BE2C (cell line): ENCODE data around the gene DRC7.

ENCODE experiments used
- DNase-seq: peaks from one replicate; pipeline ENCODE4 v3.0.0-alpha.2; 2020
- H3K27me3 ChIP-seq: fragments of 250-450 bp; sonication (Bioruptor Pico); 2 replicates; pipeline ENCODE4 v1.5.1; 2020; ENCODE audit warnings: mild to moderate bottlenecking
- H3K36me3 ChIP-seq: fragments of 250-450 bp; sonication (Bioruptor Pico); 2 replicates; pipeline ENCODE4 v1.5.1; 2020; ENCODE audit warnings: mild to moderate bottlenecking
- H3K4me1 ChIP-seq: fragments of 250-450 bp; sonication (Bioruptor Pico); 2 replicates; pipeline ENCODE4 v1.5.1; 2020
- H3K4me3 ChIP-seq: 2 replicates; pipeline ENCODE4 v1.5.1; 2011; ENCODE audit warnings: low read depth, low read length
- H3K9me3 ChIP-seq: fragments of 250-450 bp; sonication (Bioruptor Pico); 2 replicates; pipeline ENCODE4 v1.5.1; 2020
- CTCF ChIP-seq: IDR thresholded peaks from 2 replicates; pipeline ENCODE4 v1.5.1; 2012; ENCODE audit warnings: mild to moderate bottlenecking, low read depth, low read length

Gene DRC7

DNA sequence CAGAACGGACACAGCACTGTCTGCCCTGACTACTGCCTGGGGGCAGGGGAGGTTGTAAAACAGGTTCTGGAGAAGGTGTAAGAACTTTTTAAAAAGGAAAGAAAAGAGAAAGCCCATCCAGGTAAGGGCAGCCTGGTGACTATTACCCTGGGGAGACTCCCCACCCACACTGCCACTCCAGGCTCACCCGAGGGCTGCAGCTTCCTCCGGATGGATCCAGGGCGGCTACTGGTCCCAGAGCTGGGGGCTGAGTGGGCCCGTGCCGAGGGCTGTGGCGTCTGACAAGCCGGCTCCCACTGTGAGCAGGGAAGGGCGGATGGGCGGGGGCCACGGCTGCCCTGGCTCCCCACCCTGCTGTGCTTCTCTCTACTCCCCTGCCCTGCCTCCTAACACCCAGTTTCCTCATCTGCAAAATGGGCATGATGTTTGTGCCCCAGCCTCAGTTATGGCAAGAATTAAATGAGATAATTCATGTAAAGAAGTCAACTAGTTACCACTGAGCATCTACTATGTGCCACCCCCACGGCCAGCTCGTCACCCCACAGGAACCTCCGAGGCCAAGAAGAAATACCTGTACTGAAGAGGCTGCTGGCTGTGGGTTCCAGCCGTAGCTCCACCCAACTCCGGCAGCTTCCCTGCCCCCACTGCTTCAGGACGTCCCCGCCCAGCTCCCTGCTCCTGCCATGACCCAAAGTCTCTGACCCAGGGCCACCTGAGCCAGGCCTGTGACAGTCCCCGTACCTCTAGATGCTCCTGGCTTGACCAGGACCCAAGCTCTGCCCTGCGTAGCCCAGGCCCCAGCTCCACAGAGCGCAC, 65.1 kb downstream of the DRC7 start:
- H3K4me1 ChIP-seq, result peaks cover 11% of the 10 kb centered on the region
- H3K4me3 ChIP-seq, result no peak overlapping the region
- H3K9me3 ChIP-seq, result no peaks in the 10 kb centered on the region
- peak; percentile 8 for DNase-seq
- TF ChIP-seq CTCF, result no peak
- peaks cover 14% of the 10 kb centered on the region for H3K36me3 ChIP-seq
- H3K27me3 ChIP-seq, result no peaks in the 10 kb centered on the region

DNA sequence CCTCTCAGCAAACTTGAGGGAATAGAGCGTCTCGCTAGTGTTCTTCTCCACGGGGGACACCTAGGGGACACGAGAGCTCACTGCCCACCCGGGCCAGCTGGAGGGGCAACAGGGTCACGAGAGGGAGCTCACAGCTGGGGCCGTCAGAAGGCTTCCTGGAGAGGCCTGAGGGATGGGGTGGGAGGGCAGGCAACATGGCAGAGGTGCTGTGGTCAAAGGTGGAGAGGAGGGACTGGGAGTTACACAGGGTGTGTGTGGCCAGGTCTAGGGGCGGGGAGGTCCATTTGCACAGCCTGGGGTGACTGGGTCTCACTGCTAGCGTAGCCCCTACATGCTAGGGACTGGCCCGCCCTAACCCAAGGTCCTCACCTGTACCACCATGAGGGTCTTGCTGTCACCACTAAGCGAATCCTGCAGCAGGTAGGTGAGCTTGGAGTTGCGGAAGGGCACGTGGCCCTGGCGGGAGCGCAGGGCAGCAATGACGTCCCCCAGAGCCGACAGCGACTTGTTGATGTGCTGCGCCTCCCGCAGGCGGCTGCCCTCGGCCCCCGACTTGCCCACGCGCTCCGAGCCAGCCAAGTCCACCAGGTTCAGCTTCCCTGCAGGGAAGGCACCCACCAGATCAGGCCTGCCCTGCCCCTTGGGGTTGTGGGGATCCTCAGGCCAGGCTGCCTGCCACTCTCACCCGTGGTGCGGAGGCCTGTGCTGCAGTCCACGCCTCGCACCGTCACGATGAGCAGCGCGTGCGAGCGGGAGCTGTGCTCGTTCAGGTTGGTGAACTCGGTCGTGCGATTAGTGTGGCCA, 66.0 kb downstream of the DRC7 start:
- no peak for TF ChIP-seq CTCF
- Histone ChIP-seq H3K36me3 (peaks cover 12% of the 10 kb centered on the region), H3K4me3 (no peak overlapping the region), H3K4me1 (peaks cover 16% of the 10 kb centered on the region), H3K27me3 (no peaks in the 10 kb centered on the region), H3K9me3 (no peaks in the 10 kb centered on the region)
- peak; percentile 12 for DNase-seq

DNA sequence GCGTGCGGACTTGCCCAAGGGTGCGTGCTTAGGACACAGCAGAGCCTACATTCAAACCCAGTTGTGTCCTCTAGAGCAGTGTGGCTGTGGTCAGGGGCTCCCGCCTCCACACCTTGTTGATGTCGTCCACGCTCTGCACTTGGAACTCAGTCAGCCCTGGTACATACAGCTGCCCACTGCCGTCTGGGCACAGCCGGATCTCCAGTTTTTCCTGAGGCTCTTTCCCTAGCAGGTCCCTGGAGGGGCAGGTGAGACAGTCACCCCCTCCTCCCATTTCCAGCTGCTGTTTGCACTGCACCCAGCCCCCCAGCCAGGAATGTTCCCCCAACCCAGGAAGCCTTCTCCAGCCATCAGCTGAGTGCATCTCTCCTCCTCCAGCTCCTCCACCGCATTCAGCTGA, 66.7 kb downstream of the DRC7 start:
- Histone ChIP-seq H3K4me3 (no peak overlapping the region), H3K9me3 (no peaks in the 10 kb centered on the region), H3K27me3 (no peaks in the 10 kb centered on the region), H3K36me3 (peaks cover 8% of the 10 kb centered on the region), H3K4me1 (peaks cover 20% of the 10 kb centered on the region)
- TF ChIP-seq CTCF, result no peak
- DNase-seq, result no peak

- TF ChIP-seq CTCF, result no peak
- Histone ChIP-seq H3K36me3 (peaks cover 8% of the 10 kb centered on the region), H3K27me3 (no peaks in the 10 kb centered on the region), H3K4me1 (peaks cover 20% of the 10 kb centered on the region), H3K9me3 (no peaks in the 10 kb centered on the region), H3K4me3 (no peak overlapping the region)
- DNase-seq, result no peak
Measured at GRCh38 chr16:57761957-57762356, 67.4 kb downstream of the DRC7 start.

DNA sequence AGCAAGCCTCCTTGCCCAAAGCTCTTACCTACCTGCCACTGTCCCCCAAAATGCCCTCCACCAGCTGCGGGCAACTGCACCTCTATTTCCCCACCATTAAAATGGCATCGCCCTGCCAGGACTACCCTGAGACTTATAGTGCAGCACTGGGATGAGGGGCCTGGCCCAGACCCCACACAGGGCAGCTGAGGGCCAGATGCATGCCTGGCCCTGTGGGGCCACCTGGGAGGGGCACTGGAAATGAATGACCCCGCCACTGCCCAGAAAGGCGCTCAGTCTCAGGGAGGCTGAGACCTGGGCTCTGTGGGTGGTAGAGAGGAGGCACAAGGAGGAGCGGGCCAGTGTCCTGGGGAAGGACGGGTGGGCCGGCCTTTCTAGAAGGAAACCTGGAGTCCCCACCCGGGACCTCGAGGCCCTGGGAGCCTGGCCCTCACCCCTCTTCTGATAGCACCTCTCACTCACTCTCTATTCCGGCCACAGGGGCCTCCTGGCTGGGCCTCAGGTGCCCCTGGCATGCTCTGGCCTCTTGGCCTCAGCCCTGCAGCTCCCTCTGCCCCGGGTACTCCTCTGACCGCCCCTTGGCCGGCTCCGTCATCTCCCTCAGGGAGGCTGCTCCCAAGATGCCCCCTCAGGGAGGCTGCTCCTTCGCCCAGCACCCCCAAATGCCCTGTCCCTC, 67.9 kb downstream of the DRC7 start:
- Histone ChIP-seq H3K4me3 (no peak overlapping the region), H3K36me3 (peaks cover 8% of the 10 kb centered on the region)

More for the DNA sequence above, 67.9 kb downstream of the DRC7 start:
- DNase-seq, result no peak
- H3K27me3 ChIP-seq, result no peaks in the 10 kb centered on the region
- no peak for TF ChIP-seq CTCF
- H3K4me1 ChIP-seq, result peaks cover 20% of the 10 kb centered on the region
- H3K9me3 ChIP-seq, result no peaks in the 10 kb centered on the region
